Ascending aorta (tissue), 2 donors: ENCODE measurements around the gene MYO3B. TPM values are rescaled to one million over a fixed set of nuclear protein-coding genes. Genes with fewer than 3 reads are reported as not detected.

Experiments
- DNase-seq, 2 donors: peaks; one replicate each; pipeline ENCODE4 v3.0.0-alpha.2; 2019; ENCODE audit warnings: low spot score in 2 of 2
- H3K27ac ChIP-seq, 2 donors: fragments of 200-600 bp; sonication (generic); one replicate each; pipeline ENCODE4 v1.5.1; 2016 to 2017; ENCODE audit warnings: mild to moderate bottlenecking in 1 of 2
- H3K27me3 ChIP-seq: fragments of 200-600 bp; sonication (generic); one replicate; pipeline ENCODE4 v1.5.1; 2017
- H3K36me3 ChIP-seq, 2 donors: fragments of 200-600 bp; sonication (generic); one replicate each; pipeline ENCODE4 v1.5.1; 2016
- H3K4me1 ChIP-seq, 2 donors: fragments of 200-600 bp; sonication (generic); one replicate each; pipeline ENCODE4 v1.5.1; 2016 to 2017; ENCODE audit warnings: mild to moderate bottlenecking in 1 of 2
- H3K4me3 ChIP-seq, 2 donors: fragments of 200-600 bp; sonication (generic); one replicate each; pipeline ENCODE4 v1.5.1; 2016 to 2017; ENCODE audit warnings: mild to moderate bottlenecking in 1 of 2
- H3K9me3 ChIP-seq, 2 donors: fragments of 200-600 bp; sonication (generic); one replicate each; pipeline ENCODE4 v1.5.1; 2016
- CTCF ChIP-seq, 3 experiments: fragments of 200-600 bp in 2 of 3; fragments of 450-650 bp in 1 of 3; sonication (generic) in 2 of 3; IDR thresholded peaks; one replicate each; pipeline ENCODE4 v1.5.1; 2016 to 2019; ENCODE audit warnings: antibody characterized with exemption in 3 of 3, mild to moderate bottlenecking in 1 of 3, moderate library complexity in 1 of 3
- intact Hi-C: fragments of 100-400 bp; cut with DNase I; formaldehyde crosslinking; loops from one replicate; pipeline ENCODE4 v1.15.1; 2023
- total RNA-seq: library from RNA; depleted of rRNA; stranded (reverse); fragments of >200 nt; gene quantifications from one replicate; pipeline ENCODE4 v1.1.0, GENCODE V29; 2016

Gene MYO3B
- total RNA-seq, 1 donor from 2014 or later: not detected

GRCh38 chr2:170227951-170228350, 50.0 kb downstream of the MYO3B start:
- no peak for TF ChIP-seq CTCF (IDR thresholded peaks at IDR 0.05)
- intact Hi-C loops: no loop called here
- H3K9me3 ChIP-seq: no peaks in the 10 kb centered on the region
- H3K27me3 ChIP-seq: no peaks in the 10 kb centered on the region
- no peaks in the 10 kb centered on the region for H3K36me3 ChIP-seq
- H3K4me3 ChIP-seq: no peak overlapping the region
- no peak for DNase-seq
- H3K4me1 ChIP-seq: no peaks in the 10 kb centered on the region
- H3K27ac ChIP-seq: no peak overlapping the region

- H3K27ac ChIP-seq: no peak overlapping the region
- DNase-seq: no peak
- H3K4me1 ChIP-seq: no peaks in the 10 kb centered on the region
- no peaks in the 10 kb centered on the region for H3K27me3 ChIP-seq
- no peaks in the 10 kb centered on the region for H3K36me3 ChIP-seq
- no peak overlapping the region for H3K4me3 ChIP-seq
- TF ChIP-seq CTCF (IDR thresholded peaks at IDR 0.05): no peak
- intact Hi-C loops: no loop called here
- H3K9me3 ChIP-seq: no peaks in the 10 kb centered on the region
These were observed 50.5 kb downstream of the MYO3B start for GRCh38 chr2:170228429-170228828.

GRCh38 chr2:170229125-170229524, 51.2 kb downstream of the MYO3B start:
- no peak for DNase-seq
- no peak for TF ChIP-seq CTCF (IDR thresholded peaks at IDR 0.05)
- no peaks in the 10 kb centered on the region for H3K4me1 ChIP-seq
- intact Hi-C loops: no loop called here
- no peaks in the 10 kb centered on the region for H3K27me3 ChIP-seq
- no peaks in the 10 kb centered on the region for H3K9me3 ChIP-seq
- no peak overlapping the region for H3K4me3 ChIP-seq
- H3K36me3 ChIP-seq: no peaks in the 10 kb centered on the region
- H3K27ac ChIP-seq: no peak overlapping the region

- H3K4me1 ChIP-seq: no peaks in the 10 kb centered on the region
- no peak for TF ChIP-seq CTCF (IDR thresholded peaks at IDR 0.05)
- H3K9me3 ChIP-seq: no peaks in the 10 kb centered on the region
- H3K27ac ChIP-seq: no peak overlapping the region
- H3K36me3 ChIP-seq: no peaks in the 10 kb centered on the region
- no peaks in the 10 kb centered on the region for H3K27me3 ChIP-seq
- no peak for DNase-seq
- no peak overlapping the region for H3K4me3 ChIP-seq
- intact Hi-C loops: no loop called here
These were observed 51.8 kb downstream of the MYO3B start for GRCh38 chr2:170229744-170230143.

GRCh38 chr2:170235860-170236679, 58.1 kb downstream of the MYO3B start:
- DNase-seq: no peak
- H3K4me3 ChIP-seq: no peak overlapping the region
- no peak overlapping the region for H3K27ac ChIP-seq
- H3K27me3 ChIP-seq: no peaks in the 10 kb centered on the region
- intact Hi-C loops: no loop called here
- TF ChIP-seq CTCF (IDR thresholded peaks at IDR 0.05): peak in 1 of 3 experiments; percentile 19
- no peaks in the 10 kb centered on the region for H3K4me1 ChIP-seq
- H3K36me3 ChIP-seq: no peaks in the 10 kb centered on the region
- H3K9me3 ChIP-seq: no peaks in the 10 kb centered on the region
